HL-60/S4 (cell line): ENCODE measurements around the gene PRKCH.

ENCODE experiments used
- in situ Hi-C: fragments of 300-500 bp; cut with MboI; formaldehyde crosslinking; loops from 2 replicates; pipeline ENCODE4 v1.14.3; 2022; ENCODE audit warnings: low sequenced_read_pairs

The PRKCH gene

GRCh38 chr14:61482348-61483206 is 161.2 kb downstream of the PRKCH start:
- in situ Hi-C loops: no loop called here

- in situ Hi-C loops: no loop called here
Measured at GRCh38 chr14:61483476-61483875, 162.1 kb downstream of the PRKCH start.

- in situ Hi-C loops: no loop called here
Measured at GRCh38 chr14:61484031-61484430, 162.7 kb downstream of the PRKCH start.

- in situ Hi-C loops: no loop called here
Measured at GRCh38 chr14:61484826-61485584, 163.6 kb downstream of the PRKCH start.

- in situ Hi-C loops: no loop called here
Measured at GRCh38 chr14:61485661-61486060, 164.3 kb downstream of the PRKCH start.

- in situ Hi-C loops: no loop called here
Measured at GRCh38 chr14:61486930-61487495, 165.6 kb downstream of the PRKCH start.

- in situ Hi-C loops: no loop called here
Measured at GRCh38 chr14:61488417-61489401, 167.3 kb downstream of the PRKCH start.

GRCh38 chr14:61489512-61489911 is 168.1 kb downstream of the PRKCH start:
- in situ Hi-C loops: no loop called here

GRCh38 chr14:61489932-61490331 is 168.6 kb downstream of the PRKCH start:
- in situ Hi-C loops: no loop called here

- in situ Hi-C loops: no loop called here
Measured at GRCh38 chr14:61491224-61491623, 169.8 kb downstream of the PRKCH start.

- in situ Hi-C loops: no loop called here
Measured at GRCh38 chr14:61491876-61492434, 170.6 kb downstream of the PRKCH start.

GRCh38 chr14:61492474-61492873 is 171.1 kb downstream of the PRKCH start:
- in situ Hi-C loops: no loop called here

GRCh38 chr14:61493239-61493638 is 171.9 kb downstream of the PRKCH start:
- in situ Hi-C loops: no loop called here

- in situ Hi-C loops: no loop called here
Measured at GRCh38 chr14:61494018-61494417, 172.6 kb downstream of the PRKCH start.

- in situ Hi-C loops: no loop called here
Measured at GRCh38 chr14:61495809-61496208, 174.4 kb downstream of the PRKCH start.

GRCh38 chr14:61498303-61498702 is 176.9 kb downstream of the PRKCH start:
- in situ Hi-C loops: no loop called here

- in situ Hi-C loops: no loop called here
Measured at GRCh38 chr14:61498811-61499210, 177.4 kb downstream of the PRKCH start.

- in situ Hi-C loops: no loop called here
Measured at GRCh38 chr14:61499991-61500390, 178.6 kb downstream of the PRKCH start.

- in situ Hi-C loops: no loop called here
Measured at GRCh38 chr14:61501714-61502458, 180.5 kb downstream of the PRKCH start.
